TTC549 (cell line): ENCODE data around the gene MDK.

Experiments
- FAIRE-seq: peaks from 2 replicates; lab custom pipeline; 2012; peaks lifted over from hg19 to GRCh38; lab: Jason Lieb, UNC

The MDK gene

GRCh38 chr11:46383974-46384701, 2.7 kb downstream of the MDK start:
- no peak for FAIRE-seq

DNA sequence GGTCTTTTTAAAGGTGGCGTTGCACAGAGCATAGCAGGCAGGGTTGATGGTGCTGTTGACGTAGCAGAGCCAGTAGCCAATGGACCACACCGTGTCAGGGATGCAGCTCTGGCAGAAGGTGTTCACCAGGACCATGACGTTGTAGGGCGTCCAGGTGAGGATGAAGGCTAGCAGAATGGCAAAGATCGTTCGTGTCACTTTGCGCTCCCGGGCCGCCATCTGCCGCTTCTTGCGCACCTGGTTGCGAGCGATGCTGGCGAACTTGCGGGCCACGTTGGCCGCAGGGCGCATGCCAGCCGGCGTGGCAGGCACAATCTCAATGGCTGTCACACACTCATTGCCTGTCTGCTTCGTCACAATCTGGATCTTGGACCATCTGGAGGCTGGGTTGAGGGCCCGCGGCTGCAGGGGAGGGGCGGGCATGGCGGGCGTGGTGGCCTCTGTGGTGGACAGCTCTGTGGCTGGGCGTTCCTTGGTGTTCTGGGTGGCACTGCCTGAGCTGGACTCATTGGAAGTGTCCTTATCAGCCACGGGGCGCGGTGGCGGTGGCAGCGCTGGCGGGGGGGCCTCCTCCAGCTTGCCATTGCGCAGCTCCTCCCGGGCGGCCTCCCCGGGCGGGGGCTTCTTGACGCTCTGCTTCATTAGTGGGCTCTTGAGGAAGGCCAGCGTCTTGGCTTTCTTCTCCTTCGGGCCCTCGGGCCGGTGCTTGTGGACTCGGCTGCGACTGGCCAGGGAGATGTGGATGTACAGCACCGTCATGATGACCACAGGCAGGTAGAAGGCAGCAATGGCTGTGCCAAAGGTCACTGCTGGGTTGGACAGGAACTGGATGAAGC, 3.9 kb downstream of the MDK start:
- FAIRE-seq, result no peak

- FAIRE-seq, result no peak
Measured at GRCh38 chr11:46386005-46386578, 4.6 kb downstream of the MDK start.

GRCh38 chr11:46386674-46387073, 5.2 kb downstream of the MDK start:
- FAIRE-seq, result no peak

DNA sequence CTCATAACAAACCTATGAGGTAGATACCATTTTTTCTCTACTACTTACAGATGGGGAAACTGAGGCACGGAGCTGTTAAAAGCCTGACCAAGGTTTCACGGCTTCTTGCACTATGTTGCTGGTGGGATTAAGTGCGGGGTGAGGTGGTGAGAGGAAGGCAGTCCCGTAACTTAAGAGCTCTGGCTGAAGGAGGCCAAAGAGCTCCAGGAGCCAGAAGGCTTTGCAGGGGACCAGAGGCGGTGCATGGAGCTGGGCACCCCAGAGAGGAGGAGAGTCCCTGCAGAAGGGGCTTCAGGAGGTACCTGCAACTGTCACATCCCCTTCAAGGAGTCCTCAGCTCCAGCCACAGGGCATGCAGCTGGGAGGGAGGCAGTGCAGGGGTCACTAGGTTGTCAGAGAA, 6.0 kb downstream of the MDK start:
- no peak for FAIRE-seq

GRCh38 chr11:46387919-46388618, 6.6 kb downstream of the MDK start:
- no peak for FAIRE-seq

GRCh38 chr11:46388619-46389449, 7.4 kb downstream of the MDK start:
- FAIRE-seq, result no peak

- FAIRE-seq, result no peak
Measured at GRCh38 chr11:46389450-46390330, 8.2 kb downstream of the MDK start.

DNA sequence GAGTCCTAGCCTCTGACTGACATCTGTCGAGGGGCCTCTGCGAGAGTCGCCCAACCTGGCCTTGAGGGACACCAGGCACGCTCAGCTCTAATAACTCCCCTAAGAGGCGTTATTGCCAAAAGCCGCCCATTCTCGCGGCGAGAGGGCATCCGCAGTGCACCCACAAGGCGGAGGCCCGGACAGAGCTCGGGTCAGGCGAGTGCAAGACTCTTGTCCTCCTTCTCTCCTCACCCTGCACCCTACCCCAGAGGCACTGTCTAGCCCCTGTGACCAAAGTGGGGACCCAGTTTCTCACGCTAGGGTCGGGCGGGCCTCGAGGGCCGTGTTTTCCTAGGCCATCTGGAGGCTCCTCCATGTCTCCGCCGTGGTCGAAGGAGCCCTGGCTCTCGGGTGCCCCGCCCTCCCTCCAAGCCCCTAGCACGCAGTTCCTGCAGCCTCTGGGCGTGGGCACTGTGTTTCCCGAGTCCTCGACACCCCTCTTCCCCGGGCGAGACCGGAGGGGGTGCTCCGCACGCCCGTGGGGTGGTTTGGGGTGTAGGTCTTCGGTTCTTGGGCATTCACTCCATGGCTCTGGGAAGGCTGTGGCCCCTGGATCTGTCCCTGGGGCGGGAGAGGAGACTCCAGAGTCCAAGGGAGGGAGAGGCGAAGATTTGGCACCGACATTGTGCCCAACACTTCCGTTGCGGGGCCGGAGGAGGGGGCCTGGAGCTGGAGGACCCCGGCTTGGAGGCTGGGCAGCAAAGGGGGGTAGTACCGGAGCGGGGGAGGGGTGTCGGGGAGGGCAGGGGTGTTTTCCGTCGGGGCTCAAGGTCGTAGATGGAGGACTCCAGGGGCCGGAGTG, 9.1 kb downstream of the MDK start:
- no peak for FAIRE-seq

- no peak for FAIRE-seq
Measured at GRCh38 chr11:46391186-46391577, 9.7 kb downstream of the MDK start.

DNA sequence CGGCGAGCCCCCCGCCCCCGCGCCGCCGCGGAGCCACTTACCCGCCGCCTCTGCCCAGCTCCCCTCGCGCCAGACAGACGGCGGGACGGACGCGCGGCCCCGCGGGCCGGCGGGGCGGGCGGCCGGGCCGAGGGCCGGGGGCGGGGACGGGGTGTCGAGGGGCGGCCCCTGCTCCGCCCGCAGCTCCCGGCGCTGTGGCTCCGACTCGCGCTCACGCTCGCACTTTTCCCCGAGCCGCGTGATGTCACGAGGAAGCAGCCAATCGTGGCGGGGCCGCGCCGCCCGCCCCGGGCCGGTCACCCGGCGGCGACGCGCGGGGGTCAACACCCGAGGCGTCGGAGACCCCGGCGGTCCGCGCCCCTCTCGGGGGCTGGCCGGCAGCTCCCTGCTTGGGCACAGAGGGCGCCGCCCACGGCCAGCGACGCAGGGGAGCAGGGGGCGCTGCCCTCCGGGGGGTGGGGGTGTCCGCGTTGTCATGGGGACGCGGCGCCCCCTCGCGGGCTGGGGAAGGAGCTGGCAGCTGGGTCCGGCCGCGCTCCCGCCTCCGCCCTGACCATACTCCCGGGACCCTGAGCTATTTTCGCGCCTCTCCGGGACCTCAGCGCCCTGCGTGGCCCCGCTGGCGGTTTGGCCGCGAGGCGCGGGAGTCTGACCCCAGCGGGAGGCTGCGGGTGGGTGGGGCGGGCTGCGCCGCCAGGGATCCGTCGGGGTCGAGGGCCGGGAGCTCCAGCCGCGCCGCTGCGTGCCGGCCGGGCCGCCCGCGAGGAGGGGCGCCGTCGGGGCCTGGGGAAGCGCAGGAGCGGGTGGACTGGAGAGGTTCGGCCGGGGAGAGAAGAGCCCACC, 10.3 kb downstream of the MDK start, which contains the start of gene CHRM4:
CHRM4 (minus strand) TSS at position 199 of the 843 bp plus-strand sequence. CDS start 5,219 bp downstream, outside the sequence.
- no peak for FAIRE-seq

DNA sequence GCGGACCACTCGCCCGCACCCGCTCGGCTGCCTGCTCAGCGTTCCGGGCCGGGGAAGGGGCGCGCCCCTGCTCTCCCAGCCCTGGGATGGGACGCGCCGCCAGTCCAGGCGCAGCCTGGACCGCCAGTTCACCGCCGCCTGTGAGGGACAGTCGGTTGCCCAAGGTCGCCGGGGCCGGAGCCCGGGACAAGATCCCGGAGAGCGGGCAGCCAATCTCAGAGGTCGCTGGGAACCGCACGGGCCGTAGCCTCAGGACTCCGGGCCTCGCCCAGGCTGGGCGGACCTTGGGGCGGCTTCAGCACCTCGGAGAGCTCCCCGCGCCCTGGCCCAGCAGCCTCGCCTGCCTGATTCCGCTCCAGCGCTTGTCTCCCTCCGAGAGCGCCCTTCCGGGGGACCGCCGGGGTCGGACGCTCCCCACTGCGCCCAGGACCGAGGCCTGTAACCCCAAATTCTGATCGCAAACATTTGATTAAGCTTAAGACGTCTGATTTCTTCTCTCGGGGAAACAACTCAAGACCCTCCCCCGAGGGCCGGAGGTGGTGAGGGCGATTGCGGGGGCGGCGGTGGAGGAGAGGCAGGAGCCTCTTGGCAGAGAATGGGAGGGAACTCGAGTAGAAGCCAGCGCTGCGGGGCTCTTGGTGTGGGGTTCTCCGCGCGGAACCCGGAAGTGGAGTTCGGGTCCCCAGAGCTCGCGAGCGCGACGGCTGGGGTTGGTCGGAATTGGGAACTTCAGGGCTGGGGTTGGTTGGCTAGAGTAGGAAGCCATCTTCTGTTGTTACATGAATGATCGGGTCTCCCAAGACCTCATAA, 11.2 kb downstream of the MDK start:
- no peak for FAIRE-seq

DNA sequence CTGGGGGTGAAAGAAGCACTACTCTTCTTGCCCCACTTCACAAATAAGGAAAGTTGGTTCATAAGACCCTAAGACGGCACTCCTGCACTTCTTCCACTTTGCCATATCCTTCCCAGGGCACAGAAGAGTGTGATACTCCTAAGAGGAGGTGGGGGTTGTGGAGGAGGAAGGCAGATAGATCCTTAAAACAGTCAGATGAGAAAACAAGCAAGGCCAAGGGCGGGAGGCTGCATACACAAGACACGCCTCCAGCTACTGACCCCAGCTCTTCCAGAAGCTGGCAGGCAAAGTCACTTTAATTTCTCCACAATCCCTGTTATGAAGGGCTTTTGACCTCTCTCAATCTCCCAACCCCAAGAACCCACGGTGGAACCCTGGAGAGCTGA, 11.8 kb downstream of the MDK start:
- no peak for FAIRE-seq

DNA sequence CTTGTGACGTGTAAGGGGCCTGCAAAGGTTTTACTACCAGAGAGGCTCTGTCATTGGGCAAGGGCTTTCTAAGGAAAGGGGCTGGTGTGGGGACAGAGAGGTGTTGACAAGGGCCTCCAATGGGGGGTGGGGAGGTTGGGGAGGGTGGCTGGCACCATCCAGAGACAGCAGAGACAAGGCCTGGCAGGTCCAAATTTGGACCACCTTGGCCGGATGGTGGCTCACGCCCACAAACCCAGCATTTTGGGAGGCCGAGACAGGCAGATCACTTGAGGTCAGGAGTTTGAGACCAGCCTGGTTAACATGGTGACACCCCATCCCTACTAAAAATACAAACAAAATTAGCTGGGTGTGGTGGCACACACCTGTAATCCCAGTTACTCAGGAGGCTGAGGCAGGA, 12.3 kb downstream of the MDK start:
- FAIRE-seq, result no peak

DNA sequence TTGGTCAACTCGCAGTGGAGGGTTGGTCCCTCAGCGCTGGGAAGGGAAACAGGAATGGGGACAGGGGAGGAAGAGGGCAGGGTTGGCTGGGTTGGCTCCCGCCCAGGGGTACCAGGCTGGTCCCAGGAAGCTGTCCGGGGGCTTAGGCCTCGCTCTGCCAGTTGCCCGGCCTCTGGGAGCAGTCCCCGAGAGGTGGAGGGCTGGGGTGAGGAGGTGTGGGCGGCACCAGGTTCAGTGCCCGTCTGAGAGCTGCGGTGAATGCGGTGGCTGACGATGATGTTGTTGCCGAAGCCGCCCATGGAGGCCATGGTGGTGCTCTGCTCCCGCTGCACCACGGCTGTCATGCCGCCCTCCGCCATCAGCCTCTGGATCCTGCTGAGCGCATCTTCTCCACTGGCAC, 16.1 kb downstream of the MDK start:
- no peak for FAIRE-seq

DNA sequence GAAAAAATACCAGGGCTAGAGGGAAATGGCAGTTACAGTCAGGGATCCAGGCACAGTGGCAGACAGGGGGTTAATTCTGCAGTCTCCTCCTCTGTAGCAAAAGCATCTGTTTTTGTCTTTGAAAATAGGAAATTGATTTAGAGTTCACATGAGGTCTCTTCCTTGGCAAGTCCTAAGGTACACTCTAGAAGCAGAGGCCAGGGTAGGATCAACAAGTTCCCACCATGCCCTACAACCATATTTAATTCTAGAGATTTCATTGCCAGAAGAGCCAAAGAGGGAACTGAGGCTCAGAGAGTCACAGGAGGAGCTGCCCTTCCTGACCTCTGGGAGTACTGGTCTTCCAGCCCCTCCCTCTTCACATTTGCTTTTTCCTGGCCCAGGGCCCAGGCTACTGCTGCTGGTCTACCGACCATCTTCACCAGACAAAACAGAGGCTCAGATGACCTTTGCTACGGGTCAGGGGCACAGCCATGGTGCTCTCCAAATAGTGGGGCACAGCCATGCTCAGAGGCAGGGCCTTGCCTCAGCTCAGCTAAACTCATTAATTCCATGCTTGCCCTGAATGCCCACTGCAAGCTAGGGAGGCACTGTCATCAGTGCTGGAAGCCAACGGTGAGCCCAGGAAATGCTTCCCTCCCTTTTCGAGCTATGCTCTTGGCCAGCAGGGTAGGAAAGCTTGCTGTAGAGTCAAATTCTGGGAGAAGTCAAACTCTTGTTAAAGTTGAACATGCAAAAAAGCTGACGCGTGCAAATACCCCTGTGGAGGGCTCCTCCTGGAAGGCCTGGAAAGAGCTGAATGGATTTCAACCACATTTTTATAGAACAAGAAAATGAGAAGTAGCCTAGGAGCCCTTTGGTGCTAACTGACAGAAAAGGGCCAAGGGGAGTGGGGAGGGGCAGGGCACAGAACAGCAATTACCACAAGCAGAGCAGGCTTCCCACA, 21.8 kb downstream of the MDK start:
- FAIRE-seq, result no peak
